Stimulated activated CD8-positive, alpha-beta memory T cell treated with anti-CD3 and anti-CD28 coated beads, Interleukin-12 subunit alpha, Interleukin-12 subunit beta, amount 100 ng/mL, for 24 hours (primary cell): ENCODE results near the gene RANBP1.
"Not testable (repeated sequence)": the region's sequence is repeated elsewhere in the genome, so short reads cannot be mapped to it uniquely, and the experiment has no call there.

Experiments used
- DNase-seq: peaks from one replicate; pipeline ENCODE4 v3.0.0-alpha.2; 2020; ENCODE audit errors: extremely low read depth

RANBP1 gene

GRCh38 chr22:20150381-20151275 is 34.7 kb downstream of the RANBP1 start, which contains the start of gene CCDC188:
Gene CCDC188 (minus strand): TSS chr22:20151055. CDS start chr22:20150986, 69 bp downstream.
- DNase-seq: no peak

GRCh38 chr22:20151276-20151588 is 35.3 kb downstream of the RANBP1 start:
- no peak for DNase-seq

DNA sequence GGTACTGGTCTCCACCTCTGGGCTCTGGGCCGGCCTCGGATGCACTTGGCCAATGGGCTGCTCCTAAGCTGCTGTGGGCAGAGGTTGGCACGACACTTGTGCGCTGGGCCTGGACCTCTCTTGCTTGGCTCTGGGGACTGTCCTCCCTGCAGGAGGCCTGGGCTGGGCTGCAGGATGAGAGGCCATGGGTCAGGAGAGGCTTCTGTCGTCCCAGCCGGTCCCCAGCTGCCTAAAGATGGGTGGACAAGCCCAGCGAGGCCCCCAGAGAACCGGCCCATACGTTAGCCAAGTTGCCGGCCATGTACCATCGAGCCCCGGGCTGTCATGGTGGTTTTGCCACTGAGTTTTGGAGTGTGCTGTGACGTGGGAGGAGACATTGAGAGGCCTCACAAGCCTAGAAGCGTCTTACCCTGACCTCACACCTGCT is 36.6 kb downstream of the RANBP1 start:
- DNase-seq: no peak

DNA sequence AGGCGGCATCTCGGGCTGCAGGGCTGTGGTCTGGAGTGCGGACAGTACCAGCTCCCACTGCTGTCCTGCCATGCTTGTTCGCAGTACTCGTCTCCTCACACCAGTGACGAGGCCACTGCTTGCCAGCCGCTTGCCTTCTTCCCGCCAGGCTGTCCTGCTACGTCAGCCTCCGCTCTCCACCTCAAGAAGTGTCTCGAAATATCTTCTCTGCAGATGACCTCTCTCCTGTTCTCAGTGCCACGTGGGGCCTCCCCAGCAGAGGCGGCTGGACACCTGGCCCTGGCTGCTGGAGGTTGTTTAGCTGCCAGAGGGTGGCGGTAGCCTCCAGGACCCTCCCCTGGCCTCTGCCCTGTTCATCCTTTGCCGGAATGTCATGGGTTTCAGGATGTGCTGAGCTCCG is 38.0 kb downstream of the RANBP1 start:
- DNase-seq: no peak

- DNase-seq: no peak
Observed at GRCh38 chr22:20154602-20155187, 38.8 kb downstream of the RANBP1 start.

DNA sequence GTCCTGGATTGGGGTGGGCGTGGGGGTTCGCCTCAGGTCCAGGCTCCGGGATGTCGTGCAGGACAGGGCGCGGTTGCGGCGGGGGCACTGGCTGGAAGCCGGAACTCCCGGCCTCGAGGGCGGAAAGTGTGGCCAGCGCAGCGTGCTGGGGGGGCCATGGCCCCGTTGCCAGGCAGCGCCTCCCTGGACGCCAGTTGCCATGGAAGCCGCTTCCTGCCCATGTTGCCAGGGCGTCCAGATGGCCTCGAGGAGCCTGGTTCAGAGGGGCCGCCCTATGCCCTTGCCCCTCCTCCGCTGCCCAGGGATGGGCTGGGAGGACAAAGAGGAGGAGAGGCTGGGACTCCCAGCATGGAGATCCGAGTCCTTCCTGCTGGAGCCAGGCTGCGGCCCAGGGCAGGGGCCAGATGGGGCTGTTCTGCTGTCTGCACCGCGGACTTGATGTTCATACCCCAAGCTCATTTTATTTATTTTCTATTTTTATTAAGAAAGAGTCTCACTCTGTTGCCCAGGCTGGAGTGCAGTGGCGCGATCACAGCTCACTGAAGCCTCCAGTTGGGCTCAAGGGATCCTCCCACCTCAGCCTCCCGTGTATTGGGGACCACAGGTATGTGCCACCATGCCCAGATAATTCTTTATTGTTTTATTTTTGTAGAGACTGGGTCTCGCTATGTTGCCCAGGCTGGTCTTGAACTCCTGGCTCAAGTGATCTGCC is 39.6 kb downstream of the RANBP1 start:
- DNase-seq: no peak

DNA sequence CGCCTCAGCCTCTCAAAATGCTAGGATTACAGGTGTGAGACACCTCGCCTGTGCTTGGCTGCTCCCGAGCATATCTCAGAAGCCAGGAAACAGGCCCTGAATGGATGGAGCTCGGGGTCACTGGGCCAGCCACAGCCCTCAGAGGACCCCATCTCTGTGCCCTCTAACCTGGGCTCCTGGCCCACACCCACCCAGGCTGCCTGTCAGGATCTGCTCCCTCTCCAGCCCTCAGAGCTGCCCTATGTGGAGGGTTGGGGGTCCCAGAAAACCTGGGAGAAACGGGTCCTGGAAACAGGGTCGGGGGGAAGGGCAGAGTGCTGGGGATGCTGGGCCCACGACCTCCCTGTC is 40.1 kb downstream of the RANBP1 start:
- DNase-seq: no peak

GRCh38 chr22:20156611-20157429 is 40.9 kb downstream of the RANBP1 start:
- DNase-seq: peak; percentile 70

- DNase-seq: no peak
Observed at GRCh38 chr22:20157430-20158183, 41.7 kb downstream of the RANBP1 start.

- no peak for DNase-seq
Observed at GRCh38 chr22:20158391-20159036, 42.6 kb downstream of the RANBP1 start.

- DNase-seq: no peak
Observed at GRCh38 chr22:20159076-20159475, 43.2 kb downstream of the RANBP1 start.

GRCh38 chr22:20159531-20159930 is 43.6 kb downstream of the RANBP1 start:
- DNase-seq: not testable (repeated sequence)

GRCh38 chr22:20160041-20160440 is 44.1 kb downstream of the RANBP1 start:
- DNase-seq: no peak

GRCh38 chr22:20164863-20165262 is 49.0 kb downstream of the RANBP1 start:
- DNase-seq: no peak

- no peak for DNase-seq
Observed at GRCh38 chr22:20165421-20165820, 49.5 kb downstream of the RANBP1 start.

GRCh38 chr22:20165913-20166312 is 50.0 kb downstream of the RANBP1 start:
- DNase-seq: no peak

DNA sequence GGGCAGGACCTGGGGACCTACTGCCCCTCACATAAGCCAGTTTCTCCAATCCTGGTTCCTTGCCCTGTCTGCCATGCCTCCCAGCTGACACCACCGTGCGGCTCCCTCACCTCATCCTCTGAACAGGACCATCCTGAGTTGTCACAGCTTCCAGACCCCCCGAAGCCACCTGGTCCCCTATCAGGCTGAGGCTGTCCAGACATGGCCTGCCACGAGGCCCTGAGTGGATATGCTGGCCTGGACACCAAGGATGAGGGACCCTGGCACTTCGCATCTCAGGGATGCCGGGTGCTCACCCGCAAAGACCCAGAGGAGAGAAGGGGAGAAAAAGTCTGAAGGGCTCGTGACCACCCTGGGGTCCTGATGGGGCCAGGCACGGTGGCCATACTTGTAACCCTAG is 50.8 kb downstream of the RANBP1 start:
- DNase-seq: no peak

GRCh38 chr22:20167643-20168322 is 51.9 kb downstream of the RANBP1 start:
- no peak for DNase-seq

GRCh38 chr22:20169253-20169822 is 53.4 kb downstream of the RANBP1 start:
- no peak for DNase-seq

- DNase-seq: no peak
Observed at GRCh38 chr22:20170170-20170569, 54.3 kb downstream of the RANBP1 start.
